Measurements from ENCODE around the gene HTR3E.
"Not testable (repeated sequence)": the region's sequence is repeated elsewhere in the genome, so short reads cannot be mapped to it uniquely, and the experiment has no call there.

HTR3E gene

GRCh38 chr3:184116017-184116416 is 19.2 kb downstream of the HTR3E start:
- no peak for DNase-seq

DNA sequence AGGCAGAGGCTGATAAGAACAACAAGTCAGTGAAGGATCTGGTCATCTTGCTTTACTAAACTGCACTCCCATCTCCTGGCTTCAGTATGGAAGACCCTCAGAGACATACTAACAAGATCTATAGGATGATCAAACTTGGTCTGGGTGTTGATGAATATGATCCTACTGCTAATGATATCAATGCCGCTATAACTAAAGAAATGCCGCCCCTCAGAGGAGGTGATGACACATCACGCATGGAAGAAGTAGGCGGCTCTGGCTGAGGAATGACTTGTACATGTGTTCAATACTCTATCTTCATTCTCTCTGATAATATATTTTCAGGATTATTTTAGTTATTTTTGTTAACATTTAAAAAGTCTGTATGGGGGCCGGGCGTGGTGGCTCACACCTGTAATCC is 20.8 kb downstream of the HTR3E start:
- no peak for DNase-seq

DNA sequence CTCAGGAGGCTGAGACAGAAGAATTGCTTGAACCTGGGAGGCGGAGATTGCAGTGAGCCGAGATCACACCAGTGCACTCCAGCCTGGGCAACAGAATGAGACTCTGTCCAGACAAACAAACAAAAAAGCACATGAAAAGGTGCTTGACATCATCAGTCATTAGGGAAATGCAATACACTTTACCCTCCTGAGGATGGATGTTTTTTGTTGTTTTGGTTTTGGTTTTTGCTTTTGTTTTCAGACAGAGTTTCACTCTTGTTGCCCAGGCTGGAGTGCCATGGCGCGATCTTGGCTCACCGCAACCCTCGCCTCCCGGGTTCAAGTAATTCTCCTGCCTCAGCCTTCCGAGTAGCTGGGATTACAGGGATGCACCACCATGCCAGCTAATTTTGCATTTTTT is 24.2 kb downstream of the HTR3E start:
- not testable (repeated sequence) for DNase-seq

GRCh38 chr3:184126006-184126405 is 29.1 kb downstream of the HTR3E start:
- DNase-seq: no peak

DNA sequence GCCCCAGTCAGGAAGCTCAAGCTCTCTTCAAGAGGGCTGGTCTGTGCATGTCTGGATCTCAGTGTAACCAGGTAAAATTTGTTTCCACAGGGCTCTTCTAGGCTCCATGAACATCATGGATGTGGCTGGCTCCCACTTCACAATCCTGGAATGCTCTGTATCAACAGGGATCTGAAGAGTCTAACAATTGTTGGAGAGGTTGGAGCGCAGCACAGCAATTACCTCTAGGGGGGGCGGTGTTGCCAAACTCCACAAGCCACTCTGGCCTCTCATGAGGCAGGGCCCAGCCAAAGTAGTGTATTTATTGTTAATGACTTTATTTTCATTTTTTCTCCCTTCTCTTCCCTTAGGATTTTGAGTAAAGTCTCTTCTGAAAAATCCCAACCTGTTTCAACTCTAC is 32.1 kb downstream of the HTR3E start:
- no peak for DNase-seq

GRCh38 chr3:184132945-184133344 is 36.1 kb downstream of the HTR3E start:
- no peak for DNase-seq

- DNase-seq: peak; percentile 32 to 47
Measured at GRCh38 chr3:184133840-184134745, 37.2 kb downstream of the HTR3E start.

DNA sequence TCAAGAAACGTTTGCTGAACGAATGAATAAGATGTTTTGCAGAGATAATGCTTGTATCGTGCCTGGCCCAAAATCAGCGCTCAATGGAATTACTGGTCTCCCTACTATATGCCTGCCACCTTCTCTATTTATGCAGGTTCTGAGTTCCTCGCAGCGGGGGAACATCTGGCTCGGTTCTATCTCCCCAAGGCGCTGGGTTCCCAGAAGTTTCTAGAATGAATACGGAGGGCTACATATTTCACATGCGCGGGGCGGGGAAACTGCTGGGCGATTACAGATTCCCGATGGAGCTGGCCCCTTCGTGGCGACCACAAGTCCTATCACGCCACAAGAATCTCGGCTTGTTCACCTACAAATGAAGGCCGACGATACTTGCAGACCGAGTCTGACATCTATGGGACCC is 37.9 kb downstream of the HTR3E start:
- peak in 1 of 2 experiments; percentile 10 for DNase-seq

DNA sequence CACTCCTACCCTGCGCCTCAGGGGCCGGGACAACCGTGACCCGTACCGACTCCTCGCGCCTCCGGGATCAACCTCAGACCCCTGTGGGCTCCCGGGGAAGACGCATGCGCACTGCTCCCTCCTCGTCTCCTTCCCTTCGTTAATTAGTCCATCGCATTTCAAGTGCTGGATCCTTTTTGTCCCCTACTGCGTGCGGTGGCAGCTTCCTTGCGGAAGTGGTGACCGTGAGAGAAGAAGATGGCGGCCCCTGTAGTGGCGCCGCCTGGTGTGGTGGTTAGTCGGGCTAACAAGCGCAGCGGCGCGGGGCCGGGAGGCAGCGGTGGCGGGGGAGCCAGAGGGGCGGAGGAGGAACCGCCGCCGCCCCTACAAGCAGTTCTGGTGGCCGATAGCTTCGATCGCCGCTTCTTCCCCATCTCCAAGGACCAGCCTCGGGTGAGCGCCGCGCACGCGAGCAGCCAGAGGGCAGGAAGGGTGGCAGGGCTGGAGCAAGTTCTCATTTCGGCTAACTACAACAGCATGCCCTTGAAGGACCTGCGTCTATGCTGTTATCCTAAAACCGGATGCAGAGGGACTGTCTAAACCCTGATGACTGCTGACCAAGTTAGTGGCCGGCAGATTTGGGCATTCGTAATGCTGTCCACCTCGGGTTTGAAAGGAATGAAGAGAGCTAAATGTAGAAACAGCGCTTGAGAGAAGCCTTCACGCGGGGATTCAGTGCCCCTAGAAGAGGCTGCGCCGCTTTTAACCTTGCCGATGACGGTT is 38.5 kb downstream of the HTR3E start, which contains the start of gene EIF2B5:
TSS of gene EIF2B5 (plus strand) at position 210 of the 762 bp plus-strand sequence. CDS start at position 238, 28 bp downstream.
- peak; percentile 82 to 83 for DNase-seq

GRCh38 chr3:184135911-184136260 is 39.0 kb downstream of the HTR3E start:
- no peak for DNase-seq

DNA sequence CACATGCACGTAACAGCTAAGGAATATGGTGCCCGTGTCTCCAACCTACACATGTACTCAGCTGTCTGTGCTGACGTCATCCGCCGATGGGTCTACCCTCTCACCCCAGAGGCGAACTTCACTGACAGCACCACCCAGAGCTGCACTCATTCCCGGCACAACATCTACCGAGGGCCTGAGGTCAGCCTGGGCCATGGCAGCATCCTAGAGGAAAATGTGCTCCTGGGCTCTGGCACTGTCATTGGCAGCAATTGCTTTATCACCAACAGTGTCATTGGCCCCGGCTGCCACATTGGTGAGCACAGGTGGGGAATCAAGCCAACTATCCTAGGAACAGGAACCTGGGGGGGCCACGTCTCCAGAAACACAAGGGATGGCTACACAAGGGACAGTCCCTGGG is 43.6 kb downstream of the HTR3E start:
- DNase-seq: no peak

GRCh38 chr3:184142199-184142598 is 45.3 kb downstream of the HTR3E start:
- DNase-seq: no peak

- DNase-seq: no peak
Measured at GRCh38 chr3:184143327-184143726, 46.5 kb downstream of the HTR3E start.

GRCh38 chr3:184144505-184144904 is 47.6 kb downstream of the HTR3E start:
- DNase-seq: no peak

DNA sequence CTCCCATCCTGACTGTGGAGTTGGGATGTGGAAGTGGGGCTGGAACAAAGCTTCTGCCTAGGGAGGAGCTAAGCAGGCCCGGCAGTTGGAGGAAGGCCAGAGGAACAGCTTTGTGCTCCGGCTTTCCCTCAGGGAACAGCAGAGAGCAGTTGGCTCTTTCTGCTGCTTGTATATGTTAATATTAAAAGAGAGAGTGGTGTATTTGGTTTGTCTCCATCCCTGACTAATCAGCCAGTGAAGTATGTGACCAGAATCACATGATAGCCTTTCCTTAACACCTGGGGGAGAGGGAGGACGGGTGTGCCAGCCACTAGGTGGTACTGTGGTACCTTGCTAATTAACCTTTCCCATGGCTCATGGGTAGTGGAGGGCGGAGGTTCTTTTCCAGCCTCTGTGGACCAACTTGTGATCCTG is 48.3 kb downstream of the HTR3E start:
- DNase-seq: peak; percentile 27 to 30

DNA sequence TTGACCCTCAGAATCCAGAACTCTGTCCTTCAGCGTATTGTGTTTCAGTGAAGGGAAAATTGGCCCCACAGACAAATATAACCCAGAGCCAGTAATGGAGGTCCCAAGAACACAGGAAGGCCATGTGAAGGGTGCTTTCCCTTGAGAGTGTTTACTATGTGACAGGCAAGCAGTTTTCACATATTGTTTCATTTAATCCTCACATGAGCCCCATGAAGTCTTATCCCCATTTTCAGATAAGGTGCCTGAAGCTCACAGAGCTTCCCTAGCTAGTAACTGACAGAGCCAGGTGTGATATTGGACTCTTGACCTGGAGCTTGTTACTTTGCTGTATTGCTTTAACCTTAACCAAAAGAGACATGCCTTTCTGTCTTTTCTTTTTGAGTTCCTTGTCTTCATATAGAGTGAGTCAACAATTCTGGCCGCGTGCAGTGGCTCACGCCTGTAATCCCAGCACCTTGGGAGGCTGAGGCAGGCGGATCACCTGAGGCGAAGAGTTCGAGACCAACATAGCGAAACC is 48.9 kb downstream of the HTR3E start:
- no peak for DNase-seq

DNA sequence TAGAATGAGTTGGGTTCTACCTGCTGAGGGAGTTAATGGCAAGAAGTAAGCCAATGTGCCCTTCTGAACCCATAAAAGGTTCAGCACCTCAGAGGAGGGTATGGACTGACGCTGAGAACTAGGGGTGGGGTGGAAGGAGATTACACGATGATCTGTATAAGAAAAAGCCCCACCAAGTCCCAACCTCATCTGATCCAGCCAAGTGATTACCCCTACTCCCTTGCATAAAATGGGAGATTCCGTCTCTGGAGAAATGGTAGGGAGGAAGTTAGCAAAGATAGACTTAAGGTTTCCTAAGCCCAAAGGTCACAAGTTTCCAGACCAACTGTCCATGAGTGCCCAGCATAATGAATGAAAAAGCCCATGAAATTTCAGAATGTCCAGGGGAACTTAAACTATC is 51.2 kb downstream of the HTR3E start:
- no peak for DNase-seq

DNA sequence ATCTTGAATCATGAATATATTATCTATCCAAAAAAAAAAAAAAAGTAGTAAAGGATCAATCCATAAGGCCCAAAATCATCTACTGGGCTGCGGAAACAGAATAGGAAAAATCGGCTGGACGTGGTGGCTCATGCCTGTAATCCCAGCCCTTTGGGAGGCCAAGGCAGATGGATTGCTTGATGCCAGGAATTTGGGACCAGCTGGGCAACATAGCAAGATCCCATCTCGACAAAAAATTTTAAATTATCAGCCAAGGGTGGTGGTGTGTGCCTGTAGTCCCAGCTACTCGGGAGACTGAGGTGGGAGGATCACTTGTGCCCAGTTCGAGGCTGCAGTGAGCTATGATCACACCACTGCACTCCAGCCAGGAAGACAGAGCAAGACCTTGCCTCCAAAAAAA is 52.3 kb downstream of the HTR3E start:
- no peak for DNase-seq

DNA sequence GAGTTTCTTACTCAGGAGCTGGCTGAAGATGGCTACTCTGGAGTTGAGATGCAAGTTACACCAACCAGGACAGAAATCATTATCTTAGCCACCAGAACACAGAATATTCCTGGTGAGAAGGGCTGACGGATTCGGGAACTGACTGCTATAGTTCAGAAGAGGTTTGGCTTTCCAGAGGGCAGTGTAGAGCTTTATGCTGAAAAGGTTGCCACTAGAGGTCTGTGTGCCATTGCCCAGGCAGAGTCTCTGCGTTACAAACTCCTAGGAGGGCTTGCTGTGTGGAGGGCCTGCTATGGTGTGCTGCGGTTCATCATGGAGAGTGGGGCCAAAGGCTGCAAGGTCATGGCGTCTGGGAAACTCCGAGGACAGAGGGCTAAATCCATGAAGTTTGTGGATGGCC is 52.9 kb downstream of the HTR3E start:
- not testable (repeated sequence) for DNase-seq

- no peak for DNase-seq
Measured at GRCh38 chr3:184154885-184155643, 58.2 kb downstream of the HTR3E start, which contains the start of gene DVL3. TSS of gene DVL3 (plus strand) at chr3:184155377. CDS start at chr3:184155636, 259 bp downstream.

DNA sequence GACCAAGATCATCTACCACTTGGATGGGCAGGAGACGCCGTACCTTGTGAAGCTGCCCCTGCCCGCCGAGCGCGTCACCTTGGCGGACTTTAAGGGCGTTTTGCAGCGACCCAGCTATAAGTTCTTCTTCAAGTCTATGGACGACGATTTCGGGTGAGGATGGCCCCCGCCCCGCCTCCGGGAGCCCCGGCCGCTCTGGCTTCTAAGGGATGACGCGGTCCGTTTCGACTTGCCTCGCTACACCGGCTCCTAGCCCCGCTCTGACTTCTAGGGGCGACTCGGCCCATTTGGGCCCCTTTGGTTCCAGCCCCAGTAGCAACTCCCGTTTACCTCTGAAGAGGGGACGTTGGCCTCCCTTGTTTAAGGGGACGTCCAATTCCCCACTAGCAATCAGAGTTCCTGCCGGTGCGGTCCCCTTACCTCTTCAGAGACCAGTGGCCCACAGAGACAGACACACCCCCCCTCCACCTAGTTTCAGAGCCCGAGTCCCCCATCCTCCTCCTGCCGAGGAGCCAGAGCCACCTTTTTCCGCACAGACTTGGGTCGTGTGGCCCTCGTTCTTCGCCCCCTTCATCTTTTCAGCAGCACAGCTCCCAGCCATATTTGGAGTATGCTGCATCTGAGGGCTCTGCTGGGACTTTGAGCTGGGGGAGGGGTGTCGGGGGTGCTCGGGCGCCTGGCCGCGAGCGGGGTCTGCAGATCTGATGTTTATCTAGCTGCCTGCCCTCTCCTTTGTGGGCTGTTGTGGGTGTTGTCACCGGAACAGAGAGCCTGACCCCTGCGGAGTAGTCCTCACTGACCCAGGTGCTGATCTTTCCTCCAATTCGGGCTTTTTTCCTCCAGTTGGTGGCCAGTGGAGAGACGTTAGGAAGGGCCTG is 59.0 kb downstream of the HTR3E start:
- peak; percentile 42 to 47 for DNase-seq

DNA sequence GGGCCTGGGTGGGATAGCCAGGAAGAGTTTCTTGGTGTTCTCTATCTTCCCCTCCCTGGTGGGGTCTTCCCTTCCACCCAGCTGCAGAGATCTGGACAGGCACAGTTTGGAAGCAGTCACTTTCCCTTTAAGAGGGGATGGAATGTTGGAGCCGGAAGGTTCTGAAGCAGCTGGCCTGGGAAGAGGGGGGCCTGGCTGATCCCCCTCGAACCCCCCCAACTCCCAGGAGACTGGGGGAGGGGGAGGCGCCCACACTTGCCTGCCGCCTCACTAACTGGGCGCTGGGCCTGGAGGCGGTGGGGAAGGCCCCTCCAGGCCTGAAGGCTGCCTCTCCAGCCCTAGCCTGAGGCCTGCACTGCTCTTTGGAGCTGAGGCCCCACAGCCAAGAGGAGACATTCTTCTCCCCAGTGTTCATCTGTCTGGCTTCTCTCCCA is 59.7 kb downstream of the HTR3E start:
- DNase-seq: no peak
